CD14-positive monocyte (primary cell): ENCODE data around the gene OTUD3. TPM values are rescaled to one million over a fixed set of nuclear protein-coding genes. Genes with fewer than 3 reads are reported as not detected.
A peak's percentile ranks its signal among the peaks of the same experiment; 100 is the strongest.

Experiments used
- DNase-seq, 3 donors: peaks; one replicate each; pipeline ENCODE4 v3.0.0-alpha.2; 2011 to 2022
- H2AFZ ChIP-seq: 2 replicates; pipeline ENCODE4 v1.6.0; 2012; ENCODE audit warnings: mild to moderate bottlenecking, low read depth, low read length, inconsistent platforms; ENCODE audit not compliant: insufficient read depth, poor library complexity, severe bottlenecking
- H3K27ac ChIP-seq, 2 donors: 1 replicate in 1 of 2; 2 replicates in 1 of 2; pipeline ENCODE4 v1.5.1; 2012 to 2013; ENCODE audit warnings: low read length in 2 of 2, control low read depth in 1 of 2, inconsistent platforms in 1 of 2, low read depth in 1 of 2, mild to moderate bottlenecking in 1 of 2
- H3K27me3 ChIP-seq, 2 donors: one replicate each; pipeline versions ENCODE4 v1.6.0 to v1.6.1; 2011 to 2013; ENCODE audit warnings: low read length in 2 of 2; ENCODE audit not compliant: control insufficient read depth in 2 of 2, insufficient read depth in 2 of 2
- H3K36me3 ChIP-seq, 2 donors: replicated peaks in 1 of 2; 1 replicate in 1 of 2; 2 replicates in 1 of 2; pipeline versions ENCODE4 v1.5.1 to v1.6.1; 2012 to 2013; ENCODE audit warnings: low read length in 2 of 2, control low read depth in 1 of 2, inconsistent platforms in 1 of 2, mild to moderate bottlenecking in 1 of 2; ENCODE audit not compliant: insufficient read depth in 2 of 2, control insufficient read depth in 1 of 2
- H3K4me1 ChIP-seq, 2 donors: 1 replicate in 1 of 2; 2 replicates in 1 of 2; pipeline versions ENCODE4 v1.5.1 to v1.6.1; 2012 to 2013; ENCODE audit warnings: low read length in 2 of 2, control low read depth in 1 of 2, inconsistent platforms in 1 of 2, mild to moderate bottlenecking in 1 of 2, moderate library complexity in 1 of 2; ENCODE audit not compliant: insufficient read depth in 2 of 2, control insufficient read depth in 1 of 2
- H3K4me2 ChIP-seq: replicated peaks from 2 replicates; pipeline ENCODE3; 2012; ENCODE audit warnings: low read length, moderate library complexity, mild to moderate bottlenecking; ENCODE audit not compliant: poor library complexity, severe bottlenecking; ENCODE audit errors: extremely low read depth
- H3K4me3 ChIP-seq, 3 experiments: fragments of 200-600 bp in 1 of 3; sonication (generic) in 1 of 3; replicated peaks in 1 of 3; 1 replicate in 2 of 3; 2 replicates in 1 of 3; pipeline ENCODE4 v1.5.1; 2011 to 2013; ENCODE audit warnings: low read length in 3 of 3, mild to moderate bottlenecking in 3 of 3, control low read depth in 2 of 3, low read depth in 2 of 3, inconsistent platforms in 1 of 3, moderate library complexity in 1 of 3
- H3K79me2 ChIP-seq: 2 replicates; pipeline ENCODE4 v1.6.0; 2012; ENCODE audit warnings: mild to moderate bottlenecking, control low read depth, inconsistent platforms, low read length, moderate library complexity; ENCODE audit not compliant: insufficient read depth
- H3K9ac ChIP-seq: 2 replicates; pipeline ENCODE4 v1.6.0; 2017; ENCODE audit warnings: low read length, mild to moderate bottlenecking; ENCODE audit not compliant: insufficient read depth, poor library complexity, severe bottlenecking
- H3K9me3 ChIP-seq, 2 donors: replicated peaks in 1 of 2; 1 replicate in 1 of 2; 2 replicates in 1 of 2; pipeline versions ENCODE4 v1.5.1 to v1.6.1; 2012 to 2013; ENCODE audit warnings: low read length in 2 of 2, control low read depth in 1 of 2; ENCODE audit not compliant: control insufficient read depth in 1 of 2, insufficient read depth in 1 of 2
- H4K20me1 ChIP-seq: 2 replicates; pipeline ENCODE4 v1.6.0; 2012; ENCODE audit warnings: mild to moderate bottlenecking, low read length, control low read depth, moderate library complexity; ENCODE audit not compliant: insufficient read depth
- H3K27ac Mint-ChIP-seq, 7 donors: one replicate each; pipeline ENCODE4 v1.8.0; 2020; ENCODE audit warnings: mild to moderate bottlenecking in 7 of 7, mixed read lengths in 7 of 7, moderate library complexity in 6 of 7, inconsistent platforms in 2 of 7
- H3K27me3 Mint-ChIP-seq, 3 donors: one replicate each; pipeline ENCODE4 v1.8.0; 2021 to 2022; ENCODE audit warnings: low read depth in 3 of 3, mild to moderate bottlenecking in 3 of 3, mixed read lengths in 3 of 3, moderate library complexity in 3 of 3, inconsistent platforms in 1 of 3
- H3K36me3 Mint-ChIP-seq, 2 donors: one replicate each; pipeline ENCODE4 v1.8.0; 2020; ENCODE audit warnings: mixed read lengths in 2 of 2, inconsistent platforms in 1 of 2, mild to moderate bottlenecking in 1 of 2
- H3K4me1 Mint-ChIP-seq: one replicate; pipeline ENCODE4 v1.8.0; 2020; ENCODE audit warnings: mild to moderate bottlenecking, mixed read lengths
- H3K4me3 Mint-ChIP-seq, 2 donors: one replicate each; pipeline ENCODE4 v1.8.0; 2020; ENCODE audit warnings: mild to moderate bottlenecking in 2 of 2, mixed read lengths in 2 of 2, moderate library complexity in 1 of 2
- H3K9me3 Mint-ChIP-seq, 7 donors: one replicate each; pipeline ENCODE4 v1.8.0; 2020 to 2022; ENCODE audit warnings: mixed read lengths in 7 of 7, mild to moderate bottlenecking in 6 of 7, moderate library complexity in 6 of 7, inconsistent platforms in 2 of 7
- WGBS: methylation state at CpG from one replicate; pipeline ENCODE4 v1.1.5; 2013; ENCODE audit warnings: missing lambda C conversion rate; ENCODE audit not compliant: insufficient coverage; 5-methylcytosine and 5-hydroxymethylcytosine counted together
- intact Hi-C, 2 donors: fragments of 100-400 bp; cut with micrococcal nuclease; formaldehyde crosslinking; loops; one replicate each; pipeline versions ENCODE4 v1.15.0 to v1.15.1; 2023
- polyA plus RNA-seq, 3 donors: library from polyadenylated mRNA; depleted of rRNA in 1 of 3; unstranded in 2 of 3; stranded (reverse) in 1 of 3; fragments of 300-500 nt in 2 of 3; fragments of >200 nt in 1 of 3; fragmentation: Illumina TruSeq in 2 of 3; gene quantifications; 1 replicate in 2 of 3; 2 replicates in 1 of 3; pipeline ENCODE4 v1.2.3, GENCODE V29; 2012 to 2021
- TF ChIP-seq, protein P1 (sequence below): fragments of 200-600 bp; IDR thresholded peaks from one replicate; pipeline ENCODE4 v1.8.0; 2022; ENCODE audit warnings: antibody characterized with exemption, mild to moderate bottlenecking

Gene OTUD3
- polyA plus RNA-seq, 3 donors = 0.05 to 3.8 (median 1.2) TPM

DNA sequence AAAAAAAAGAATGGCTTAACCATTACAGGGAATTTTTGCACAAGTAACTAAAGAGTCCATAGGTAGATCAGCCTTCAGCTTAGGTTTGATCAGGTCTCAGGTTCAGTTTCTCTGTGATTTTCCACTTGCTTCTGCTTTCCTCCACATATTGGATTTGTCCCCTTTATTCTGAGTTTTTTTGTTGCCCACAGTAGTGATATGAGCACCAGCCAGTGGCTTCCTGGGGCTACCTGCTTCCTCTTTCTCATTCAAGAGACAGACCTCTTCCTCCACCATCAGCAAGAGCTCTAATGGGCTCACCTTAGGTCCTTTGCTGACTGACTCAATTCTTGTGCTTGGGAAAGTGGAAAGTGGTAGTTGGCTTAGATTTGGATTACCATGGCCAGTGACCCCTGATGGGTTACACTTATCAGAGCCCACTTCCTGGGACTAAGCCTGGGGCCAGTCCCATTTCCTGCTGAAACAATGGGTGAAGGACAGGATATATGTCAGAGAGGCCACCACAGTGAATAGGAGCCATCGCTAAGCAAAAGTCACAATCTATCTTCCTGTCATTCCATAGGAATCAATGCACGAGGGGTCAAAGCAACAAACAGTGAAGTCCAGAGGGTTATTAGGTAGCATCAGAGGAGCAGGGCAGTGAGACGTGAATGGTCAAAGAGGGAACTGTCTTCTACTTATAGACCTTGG, 54.0 kb downstream of the OTUD3 start:
- H3K9ac ChIP-seq = no peak overlapping the region
- H3K4me1 Mint-ChIP-seq = no peaks in the 10 kb centered on the region
- H3K27me3 ChIP-seq = no peaks in the 10 kb centered on the region
- H3K4me3 Mint-ChIP-seq = no peak overlapping the region
- H3K4me3 ChIP-seq = no peak overlapping the region
- no peak overlapping the region for H3K4me2 ChIP-seq
- no peak overlapping the region for H3K27ac ChIP-seq
- peaks cover 1 to 6% (median 4%) of the 10 kb centered on the region in 3 donors for H3K27me3 Mint-ChIP-seq
- peaks cover 15 to 31% (median 22%) of the 10 kb centered on the region in 7 donors for H3K9me3 Mint-ChIP-seq
- H3K36me3 Mint-ChIP-seq = no peaks in the 10 kb centered on the region
- DNase-seq = no peak
- H2AFZ ChIP-seq = no peak overlapping the region
- H3K27ac Mint-ChIP-seq = peak overlapping the region in 1 of 7 donors; percentile 50
- no CpG with 5 or more reads among the region's 3 CpGs for WGBS
- H3K4me1 ChIP-seq = no peaks in the 10 kb centered on the region
- H4K20me1 ChIP-seq = no peaks in the 10 kb centered on the region
- TF ChIP-seq, protein P1, sequence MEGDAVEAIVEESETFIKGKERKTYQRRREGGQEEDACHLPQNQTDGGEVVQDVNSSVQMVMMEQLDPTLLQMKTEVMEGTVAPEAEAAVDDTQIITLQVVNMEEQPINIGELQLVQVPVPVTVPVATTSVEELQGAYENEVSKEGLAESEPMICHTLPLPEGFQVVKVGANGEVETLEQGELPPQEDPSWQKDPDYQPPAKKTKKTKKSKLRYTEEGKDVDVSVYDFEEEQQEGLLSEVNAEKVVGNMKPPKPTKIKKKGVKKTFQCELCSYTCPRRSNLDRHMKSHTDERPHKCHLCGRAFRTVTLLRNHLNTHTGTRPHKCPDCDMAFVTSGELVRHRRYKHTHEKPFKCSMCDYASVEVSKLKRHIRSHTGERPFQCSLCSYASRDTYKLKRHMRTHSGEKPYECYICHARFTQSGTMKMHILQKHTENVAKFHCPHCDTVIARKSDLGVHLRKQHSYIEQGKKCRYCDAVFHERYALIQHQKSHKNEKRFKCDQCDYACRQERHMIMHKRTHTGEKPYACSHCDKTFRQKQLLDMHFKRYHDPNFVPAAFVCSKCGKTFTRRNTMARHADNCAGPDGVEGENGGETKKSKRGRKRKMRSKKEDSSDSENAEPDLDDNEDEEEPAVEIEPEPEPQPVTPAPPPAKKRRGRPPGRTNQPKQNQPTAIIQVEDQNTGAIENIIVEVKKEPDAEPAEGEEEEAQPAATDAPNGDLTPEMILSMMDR = no peak
- no peaks in the 10 kb centered on the region for H3K79me2 ChIP-seq
- peaks cover 21 to 23% of the 10 kb centered on the region in 2 donors for H3K9me3 ChIP-seq
- no peaks in the 10 kb centered on the region for H3K36me3 ChIP-seq
- intact Hi-C loops = no loop called here

DNA sequence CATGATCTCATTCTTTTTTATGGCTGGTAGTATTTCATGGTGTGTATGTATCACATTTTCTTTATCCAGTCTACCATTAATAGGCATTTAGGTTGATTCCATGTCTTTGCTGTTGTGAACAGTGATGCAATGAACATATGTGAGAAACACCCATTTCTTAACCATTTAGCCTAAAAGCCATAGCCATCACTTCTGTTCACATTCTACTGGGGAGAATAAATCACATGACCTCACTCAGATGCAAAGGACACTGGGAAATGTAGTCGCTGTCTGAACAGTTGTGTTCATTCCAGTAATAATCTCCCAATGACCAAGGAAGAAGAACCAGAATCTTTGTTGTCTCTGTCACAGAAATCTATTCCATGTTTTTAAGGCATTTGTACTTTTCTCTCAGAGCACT, 56.3 kb downstream of the OTUD3 start:
- peaks cover 1 to 10% (median 6%) of the 10 kb centered on the region in 3 donors for H3K27me3 Mint-ChIP-seq
- peak overlapping the region in 1 of 7 donors; percentile 2 for H3K27ac Mint-ChIP-seq
- H3K9me3 Mint-ChIP-seq = peaks cover 0 to 9% (median 4%) of the 10 kb centered on the region in 7 donors

More for the DNA sequence above, 56.3 kb downstream of the OTUD3 start:
- no peak overlapping the region for H3K9ac ChIP-seq
- no peak overlapping the region for H3K4me2 ChIP-seq
- H3K36me3 Mint-ChIP-seq = no peaks in the 10 kb centered on the region
- H4K20me1 ChIP-seq = no peaks in the 10 kb centered on the region
- H3K4me1 Mint-ChIP-seq = no peaks in the 10 kb centered on the region
- no peaks in the 10 kb centered on the region for H3K36me3 ChIP-seq
- no peak for DNase-seq
- H3K27ac ChIP-seq = no peak overlapping the region
- H3K4me3 ChIP-seq = no peak overlapping the region
- no peaks in the 10 kb centered on the region for H3K27me3 ChIP-seq
- H3K9me3 ChIP-seq = peaks cover 0 to 5% of the 10 kb centered on the region in 2 donors
- no peaks in the 10 kb centered on the region for H3K79me2 ChIP-seq
- H2AFZ ChIP-seq = no peak overlapping the region
- TF ChIP-seq, protein P1 = no peak
- no peaks in the 10 kb centered on the region for H3K4me1 ChIP-seq
- no peak overlapping the region for H3K4me3 Mint-ChIP-seq
- intact Hi-C loops = no loop called here
- WGBS = no CpG with 5 or more reads among the region's 1 CpG
